Measurements from ENCODE around the gene ZNF276. TPM values are rescaled to one million over a fixed set of nuclear protein-coding genes. Genes with fewer than 3 reads are reported as not detected.

The ZNF276 gene
- total and polyA plus RNA-seq, 2 of the 8 experiments (the other 6 are each of a cell fraction or from before 2014, with no cell fraction given), result 6.4 to 9.3 TPM

DNA sequence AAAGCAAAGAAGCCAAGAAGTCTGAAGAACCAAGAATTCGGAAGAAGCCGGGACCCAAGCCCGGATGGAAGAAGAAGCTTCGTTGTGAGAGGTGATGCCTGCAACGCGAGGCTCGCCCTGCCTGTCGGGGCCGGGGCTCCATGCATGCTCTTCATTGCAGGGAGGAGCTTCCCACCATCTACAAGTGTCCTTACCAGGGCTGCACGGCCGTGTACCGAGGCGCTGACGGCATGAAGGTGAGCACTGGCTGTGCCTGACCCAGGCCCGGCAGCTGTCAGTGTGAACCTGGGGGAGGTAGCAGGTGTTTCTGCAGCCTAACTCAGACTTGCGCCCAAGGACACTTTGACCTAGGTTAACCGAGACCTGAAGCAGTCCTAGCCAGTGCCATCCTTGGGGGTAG, 12.0 kb downstream of the ZNF276 start:
- Histone ChIP-seq H3K56ac (replicated peaks; ENCODE audit: insufficient read length, low read depth, low read length) (no peak overlapping the region), H3K4me1 (replicated peaks in 1 of 4; ENCODE audit: control insufficient read depth in 3 of 4, insufficient read depth in 4 of 4, low read length in 3 of 4) (peaks cover 0 to 6% (median 1%) of the 10 kb centered on the region in 4 experiments; a peak in 4 of 7 replicates), H3K9me3 (ENCODE audit: insufficient read depth in 2 of 2, low read depth in 1 of 2, low read length in 1 of 2) (no peaks in the 10 kb centered on the region), H2BK5ac (ENCODE audit: low read depth, low read length) (no peak overlapping the region), H2AK5ac (ENCODE audit: low read depth, low read length) (no peak overlapping the region), H3K27me3 (replicated peaks in 1 of 4; ENCODE audit: control insufficient read depth in 3 of 4, extremely low read depth in 1 of 4, insufficient read depth in 3 of 4, low read length in 3 of 4) (no peaks in the 10 kb centered on the region), H3K23me2 (ENCODE audit: low read depth, low read length) (no peaks in the 10 kb centered on the region), H3K18ac (ENCODE audit: extremely low read depth, low read length) (no peak overlapping the region), H2BK120ac (replicated peaks; ENCODE audit: low read depth, low read length) (no peak overlapping the region), H3K4me2 (ENCODE audit: insufficient read depth in 1 of 2, low read depth in 2 of 2, low read length in 2 of 2) (no peak overlapping the region), H3K4ac (replicated peaks; ENCODE audit: insufficient read length, low read depth, low read length) (no peak overlapping the region), H4K8ac (ENCODE audit: extremely low read depth, insufficient read depth, low read length) (no peak overlapping the region), H3K79me1 (ENCODE audit: low read depth, low read length) (no peaks in the 10 kb centered on the region), H3K4me3 (ENCODE audit: extremely low read depth in 1 of 4, insufficient read depth in 2 of 4, low read depth in 3 of 4, low read length in 4 of 4) (no peak overlapping the region), H2AFZ (ENCODE audit: low read length) (no peak overlapping the region), H3K79me2 (ENCODE audit: control insufficient read depth in 1 of 2, insufficient read depth in 2 of 2, low read length in 2 of 2) (no peaks in the 10 kb centered on the region), H2BK20ac (ENCODE audit: low read length) (no peak overlapping the region), H3K9ac (replicated peaks in 1 of 4; ENCODE audit: extremely low read depth in 1 of 4, low read depth in 3 of 4, low read length in 3 of 4) (no peak overlapping the region), H2BK15ac (ENCODE audit: low read length) (no peak overlapping the region), H3K27ac (ENCODE audit: low read depth, low read length) (no peak overlapping the region), H3K23ac (ENCODE audit: insufficient read length) (no peak overlapping the region), H3K36me3 (ENCODE audit: control insufficient read depth in 2 of 4, insufficient read depth in 4 of 4, low read length in 3 of 4) (peaks cover 9 to 25% (median 18%) of the 10 kb centered on the region in 4 experiments), H2BK12ac (ENCODE audit: low read depth, low read length) (no peak overlapping the region), H3K14ac (ENCODE audit: insufficient read length) (no peak overlapping the region), H4K91ac (replicated peaks; ENCODE audit: insufficient read length, low read length) (no peak overlapping the region), H4K20me1 (replicated peaks in 1 of 2; ENCODE audit: control insufficient read depth in 1 of 2, insufficient read depth in 2 of 2, low read length in 2 of 2) (peaks cover 0 to 7% of the 10 kb centered on the region in 2 experiments), H4K5ac (ENCODE audit: insufficient read length, low read depth, low read length) (no peak overlapping the region)
- no peak for TF ChIP-seq CHD1 (IDR thresholded peaks at IDR 0.05; ENCODE audit: low read depth, low read length)
- DNase-seq (ENCODE audit: low read depth in 1 of 2, low spot score in 2 of 2) (no peak), FAIRE-seq (no peak)
- ChIA-PET POLR2A (ENCODE audit: partially characterized antibody) (interaction anchor here (0.6 to 16.1 kb wide), 7 partner anchors 9 to 84 kb away, joined by 3 to 193 read pairs (median 4); partner anchors contain the start of gene VPS9D1), CTCF (ENCODE audit: partially characterized antibody) (interaction anchor here (1.1 kb wide), 2 partner anchors 9 to 28 kb away, joined by 3 to 5 read pairs; no protein-coding TSS in a partner anchor)
- WGBS, 2 experiments (ENCODE audit: extremely low coverage in 1 of 2, insufficient coverage in 1 of 2, insufficient read length in 1 of 2, insufficient replicate concordance in 2 of 2, low coverage in 1 of 2, low lambda C conversion rate in 2 of 2, missing lambda C conversion rate in 1 of 2), result 89% methylated on average over 17 of the region's 17 CpGs; no CpG with 5 or more reads in 1 of the 2 experiments

Data from H1 (cell line).